H54 (cell line): ENCODE results near the gene GINS3.

Experiments
- DNase-seq: peaks from one replicate; pipeline ENCODE4 v3.0.0; 2011; ENCODE audit warnings: low spot score, mixed read lengths; ENCODE audit not compliant: insufficient read length
- FAIRE-seq: peaks from 3 replicates; lab custom pipeline; 2011; peaks lifted over from hg19 to GRCh38; lab: Jason Lieb, UNC
- POLR2A ChIP-seq: IDR thresholded peaks from 2 replicates; pipeline ENCODE4 v1.6.1; 2011; ENCODE audit warnings: low read depth, mild to moderate bottlenecking, low read length

GINS3 gene

DNA sequence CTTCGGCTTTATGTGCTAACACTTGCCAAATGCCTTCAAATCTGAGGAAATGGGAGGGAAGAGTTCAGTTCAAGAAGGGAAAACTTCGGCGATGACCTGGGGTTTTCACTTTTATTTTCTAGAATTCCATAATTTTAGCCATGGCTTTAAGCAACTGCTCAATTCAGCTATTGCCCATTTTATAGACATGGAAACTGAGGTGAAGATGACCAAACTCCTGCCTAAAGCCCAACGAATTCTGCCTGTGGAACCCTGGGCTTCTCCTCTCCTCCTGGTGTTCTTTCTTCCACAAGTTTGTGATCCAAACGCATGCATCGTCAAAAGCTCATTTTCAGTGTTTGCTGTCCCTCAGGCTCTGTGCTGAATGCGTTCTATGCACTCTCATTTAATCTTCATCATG is 58.3 kb downstream of the GINS3 start:
- no peak for TF ChIP-seq POLR2A
- DNase-seq = no peak
- FAIRE-seq = no peak

DNA sequence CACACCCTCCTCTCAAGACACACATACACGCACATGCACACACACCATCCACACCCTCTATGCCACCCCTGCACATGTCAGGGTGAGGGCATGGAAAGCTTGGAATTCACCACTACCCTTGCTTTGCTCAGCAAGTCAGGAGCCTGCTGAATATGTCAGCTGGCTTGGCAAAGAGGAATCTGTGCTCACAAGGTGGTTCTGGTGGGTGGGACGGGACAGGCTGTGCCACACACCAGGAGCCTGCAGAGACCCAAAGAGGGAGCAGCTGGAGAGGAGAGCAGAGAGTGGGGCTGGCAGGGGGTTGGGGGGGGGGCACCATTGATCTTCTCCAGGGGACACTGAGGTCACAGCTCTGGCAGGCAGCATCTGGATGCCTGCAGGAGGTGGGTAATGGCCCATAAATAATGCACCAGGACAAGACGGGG is 59.0 kb downstream of the GINS3 start:
- FAIRE-seq = no peak
- no peak for DNase-seq
- TF ChIP-seq POLR2A = no peak

DNA sequence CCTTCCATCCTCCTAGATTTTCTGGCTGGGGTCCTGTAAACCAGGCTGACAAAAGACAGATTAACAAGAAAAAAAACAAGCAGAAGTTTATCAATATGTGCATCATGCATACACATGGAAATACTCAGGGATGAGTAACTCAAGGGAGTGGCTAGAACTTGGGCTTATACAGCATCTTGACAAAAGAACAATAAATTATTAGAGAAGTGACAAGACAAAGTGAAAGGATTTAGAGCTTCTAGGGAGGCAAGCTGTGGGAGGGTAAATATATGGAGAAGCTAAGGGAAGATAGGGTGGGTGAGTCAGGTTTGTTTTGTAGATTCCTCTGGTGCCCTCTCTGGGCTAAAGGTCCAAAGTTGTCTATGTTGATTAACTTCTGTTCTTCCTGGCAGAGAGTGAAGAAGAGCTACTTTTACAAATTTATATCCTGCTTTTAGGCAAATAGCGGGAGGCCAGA is 59.7 kb downstream of the GINS3 start:
- no peak for TF ChIP-seq POLR2A
- peak; percentile 33 for FAIRE-seq
- no peak for DNase-seq

DNA sequence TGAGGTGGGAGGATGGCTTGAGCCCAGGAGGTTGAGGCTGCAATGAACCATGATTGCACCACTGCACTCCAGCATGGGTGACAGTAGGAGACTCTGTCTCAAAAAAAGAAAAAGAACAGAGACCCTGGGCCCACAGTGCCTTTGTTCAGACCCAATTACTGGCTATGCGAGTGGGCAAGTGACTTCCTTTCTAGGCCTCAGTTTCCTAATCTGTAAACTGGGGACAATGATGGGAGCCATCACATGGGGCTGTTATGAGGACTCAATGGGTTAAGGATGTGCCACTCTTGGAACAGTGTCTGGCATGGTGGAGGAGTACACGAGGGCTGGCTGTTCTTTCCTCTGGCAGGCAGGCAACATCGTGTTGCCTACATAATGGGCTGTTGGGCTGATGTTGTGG is 60.4 kb downstream of the GINS3 start:
- DNase-seq (no peak), FAIRE-seq (no peak)
- TF ChIP-seq POLR2A = no peak

DNA sequence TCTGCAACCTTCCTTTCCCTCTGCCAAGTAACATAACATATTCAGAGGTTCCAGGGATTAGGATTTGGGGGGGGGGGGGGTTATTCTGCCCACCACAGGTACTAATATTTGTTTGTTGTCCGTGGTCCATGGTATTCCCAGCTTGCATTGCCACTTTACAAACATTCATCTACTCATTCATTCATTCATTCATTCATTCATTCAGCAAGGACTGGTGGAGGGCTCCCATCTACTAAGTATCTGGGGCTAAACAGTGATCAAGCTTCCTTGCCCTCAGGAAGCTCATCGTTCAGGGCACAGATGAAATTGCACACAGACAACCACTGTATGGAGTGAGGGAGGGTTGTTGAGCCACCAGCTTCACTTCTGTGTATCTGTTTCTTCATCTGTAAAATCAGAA is 61.9 kb downstream of the GINS3 start:
- no peak for TF ChIP-seq POLR2A
- FAIRE-seq (no peak), DNase-seq (no peak)

DNA sequence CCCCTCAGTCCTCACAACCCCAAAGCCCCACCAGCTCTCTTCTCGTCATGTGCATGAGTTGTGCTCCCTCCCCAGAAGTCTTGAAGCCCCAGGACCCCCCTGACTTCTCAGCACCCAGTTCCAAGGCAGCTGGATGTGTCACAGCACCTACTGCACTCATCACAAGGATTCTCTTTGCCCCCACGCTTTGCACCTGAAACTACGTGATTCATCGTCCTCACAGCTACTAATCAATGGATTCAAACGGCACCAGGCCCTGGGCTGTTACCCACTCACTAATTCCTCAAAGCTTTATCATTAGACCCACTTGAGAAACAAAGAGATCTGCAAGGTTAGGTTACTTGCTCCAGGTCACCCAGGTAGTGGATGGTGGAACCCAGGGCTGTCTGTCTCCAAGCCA is 62.6 kb downstream of the GINS3 start:
- no peak for TF ChIP-seq POLR2A
- DNase-seq = no peak
- FAIRE-seq = no peak
